Activated T-cell treated with anti-CD3 and anti-CD28 coated beads, Interleukin-2, amount 50 U/mL, for 48 hours (primary cell): ENCODE results near the gene TMEM61.
"Not testable (repeated sequence)": the region's sequence is repeated elsewhere in the genome, so short reads cannot be mapped to it uniquely, and the experiment has no call there.

Experiments used
- DNase-seq, 2 experiments: peaks; one replicate each; pipeline ENCODE4 v3.0.0-alpha.2; 2020

Gene TMEM61

GRCh38 chr1:54980528-54981241, at the start of gene TMEM61:
TSS of gene TMEM61 (plus strand) at chr1:54980628. CDS start at chr1:54981066, 438 bp downstream.
- DNase-seq, result no peak

DNA sequence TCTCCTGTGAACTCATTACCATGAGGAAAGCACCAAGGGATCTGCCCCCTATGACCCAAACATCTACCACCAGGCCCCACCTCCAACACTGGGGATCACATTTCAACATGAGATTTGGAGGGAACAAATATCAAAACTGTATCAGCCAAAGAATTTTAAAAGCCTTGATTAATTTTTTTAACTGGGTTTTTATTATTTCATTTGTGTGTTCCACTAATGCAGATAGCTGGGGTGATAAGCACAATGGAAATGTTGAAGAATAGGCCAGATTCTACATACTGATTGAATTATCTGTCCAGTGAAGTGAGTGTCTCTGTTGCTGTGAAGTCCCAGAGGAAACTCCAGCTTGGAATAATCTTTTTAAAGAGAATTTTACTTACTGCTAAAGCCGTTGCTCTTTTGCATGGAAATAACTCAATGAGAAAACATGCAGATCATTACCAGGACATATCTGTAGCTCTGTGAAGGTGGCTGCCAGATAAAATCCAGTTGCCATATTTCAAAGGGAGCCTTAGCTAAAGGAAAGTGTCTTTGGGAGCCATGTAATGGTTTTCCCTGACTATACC, 49.1 kb upstream of the TMEM61 start:
- no peak for DNase-seq

GRCh38 chr1:54934081-54934480, 46.3 kb upstream of the TMEM61 start:
- DNase-seq, result not testable (repeated sequence)

GRCh38 chr1:54934869-54935268, 45.6 kb upstream of the TMEM61 start:
- no peak for DNase-seq

DNA sequence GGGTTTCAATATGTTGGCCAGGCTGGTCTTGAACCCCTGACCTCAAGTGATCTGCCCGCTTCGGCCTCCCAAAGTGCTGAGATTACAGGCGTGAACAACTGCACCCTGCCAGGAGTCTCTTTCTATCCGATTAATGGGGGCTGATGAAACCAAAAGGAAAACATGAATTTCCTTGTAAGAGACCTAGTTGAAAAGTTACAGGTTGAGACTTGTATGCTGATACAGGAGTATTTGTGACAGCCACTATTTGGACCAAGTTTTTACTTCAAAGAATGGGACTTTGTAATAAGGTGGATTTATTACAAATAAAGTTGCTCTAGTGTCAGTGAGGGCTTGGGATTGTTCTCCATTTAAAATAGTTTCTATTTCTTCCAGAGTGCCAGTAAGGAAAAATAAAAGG, 43.6 kb upstream of the TMEM61 start:
- DNase-seq, result no peak

DNA sequence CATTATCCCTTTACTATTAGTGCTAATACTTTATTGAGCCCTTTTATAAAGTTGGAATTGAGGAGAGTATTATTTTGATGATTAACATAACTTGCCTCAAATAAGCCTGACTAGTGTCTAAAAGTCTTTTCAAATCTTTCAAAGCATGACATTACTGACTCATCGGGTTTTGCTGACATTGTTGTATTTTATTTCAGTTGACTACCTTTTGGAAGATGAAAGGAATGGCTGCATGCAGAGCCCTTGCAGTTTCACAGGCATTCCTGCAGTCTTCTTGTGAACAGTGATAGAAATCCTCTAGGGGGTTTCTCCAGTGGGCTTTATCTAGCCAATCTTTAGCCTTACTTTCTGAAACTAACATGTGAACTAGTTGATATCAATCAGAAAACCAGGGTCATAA, 43.0 kb upstream of the TMEM61 start:
- no peak for DNase-seq

DNA sequence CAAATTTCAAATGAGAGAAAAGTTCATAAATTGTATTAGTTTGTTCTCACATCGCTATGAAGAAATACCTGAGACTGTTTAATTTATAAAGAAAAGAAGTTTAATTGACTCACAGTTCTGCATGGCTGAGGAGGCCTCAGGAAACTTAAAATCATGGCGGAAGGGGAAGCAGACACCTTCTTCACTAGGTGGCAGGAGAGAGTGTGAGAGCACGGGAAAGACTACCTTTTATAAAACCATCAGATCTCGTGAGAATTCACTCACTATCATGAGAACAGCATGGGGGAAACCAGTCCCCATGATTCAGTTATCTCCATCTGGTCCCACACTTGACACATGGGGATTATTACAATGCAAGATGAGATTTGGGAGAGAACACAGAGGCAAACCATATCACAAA, 41.5 kb upstream of the TMEM61 start:
- not testable (repeated sequence) for DNase-seq

DNA sequence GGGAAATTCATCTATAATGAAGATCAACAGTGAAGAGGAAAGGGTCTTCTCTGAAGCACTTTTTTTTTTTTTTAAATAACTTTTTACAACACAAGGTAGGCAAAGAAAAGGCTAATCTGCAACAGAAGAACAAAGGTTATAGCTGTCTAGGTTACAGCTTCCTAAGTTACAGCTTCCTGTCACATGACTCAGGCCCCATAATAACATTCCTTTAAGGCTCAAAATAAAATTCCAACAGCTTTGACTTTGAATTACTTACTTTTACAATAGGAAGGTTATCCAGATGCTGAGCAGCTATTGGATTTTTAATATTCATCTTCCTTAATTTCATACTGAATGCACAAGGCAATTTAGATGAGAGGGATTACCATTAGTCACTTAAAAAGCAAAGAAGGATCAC, 40.4 kb upstream of the TMEM61 start:
- DNase-seq, result no peak

DNA sequence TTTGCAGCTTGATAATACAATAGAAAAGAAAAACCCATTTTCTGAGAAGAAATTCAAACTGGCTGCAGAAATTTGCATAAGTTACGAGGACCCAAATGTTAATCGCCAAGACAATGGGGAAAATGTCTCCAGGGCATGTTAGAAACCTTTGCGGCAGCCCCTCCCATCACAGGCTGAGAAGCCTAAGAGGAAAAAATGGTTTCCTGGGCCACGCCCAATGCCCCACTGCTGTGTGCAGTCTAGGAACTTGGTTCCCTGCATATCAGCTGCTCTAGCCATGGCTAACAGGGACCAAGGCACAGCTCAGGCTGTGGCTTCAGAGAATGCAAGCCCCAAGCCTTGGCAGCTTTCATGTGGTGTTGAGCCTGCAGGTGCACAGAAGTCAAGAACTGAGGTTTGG, 37.5 kb upstream of the TMEM61 start:
- no peak for DNase-seq

DNA sequence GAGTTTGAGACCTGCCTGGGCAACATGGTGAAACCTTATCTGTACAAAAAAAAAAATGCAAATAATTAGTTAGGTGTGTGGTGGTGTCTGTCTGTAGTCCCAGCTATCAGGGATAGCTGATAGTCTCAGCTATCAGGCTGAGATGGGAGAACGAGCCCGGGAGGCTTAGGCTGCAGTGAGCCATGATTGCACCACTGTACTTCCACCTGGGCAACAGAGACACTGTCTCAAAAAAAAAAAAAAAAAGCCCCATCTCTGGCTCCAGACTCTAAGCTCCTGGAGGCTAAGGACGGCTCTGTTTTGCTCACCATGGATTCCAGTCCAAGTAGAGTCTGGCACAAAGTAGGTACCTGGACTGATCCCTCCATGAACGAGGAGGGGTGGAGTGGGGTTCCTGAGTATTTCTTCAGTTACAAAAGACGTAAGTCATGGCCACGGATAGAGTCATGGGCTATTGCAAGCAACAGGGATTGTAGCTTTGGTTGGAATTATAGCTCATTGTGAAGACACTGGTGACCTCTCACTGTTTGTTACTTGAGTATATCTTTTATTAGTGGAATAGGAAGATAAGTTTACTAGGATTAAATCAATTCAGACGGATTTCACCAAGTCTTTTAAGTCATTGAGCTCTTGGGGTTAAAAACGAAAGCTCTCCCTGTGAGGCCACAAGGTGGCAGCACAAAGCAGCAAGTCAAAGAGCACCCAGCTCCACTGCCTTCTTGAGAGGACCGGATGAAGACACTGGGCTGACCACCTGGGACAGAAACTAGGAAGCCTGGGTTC, 35.6 kb upstream of the TMEM61 start:
- peak; percentile 62 to 63 for DNase-seq

GRCh38 chr1:54945393-54945936, 35.0 kb upstream of the TMEM61 start:
- no peak for DNase-seq

DNA sequence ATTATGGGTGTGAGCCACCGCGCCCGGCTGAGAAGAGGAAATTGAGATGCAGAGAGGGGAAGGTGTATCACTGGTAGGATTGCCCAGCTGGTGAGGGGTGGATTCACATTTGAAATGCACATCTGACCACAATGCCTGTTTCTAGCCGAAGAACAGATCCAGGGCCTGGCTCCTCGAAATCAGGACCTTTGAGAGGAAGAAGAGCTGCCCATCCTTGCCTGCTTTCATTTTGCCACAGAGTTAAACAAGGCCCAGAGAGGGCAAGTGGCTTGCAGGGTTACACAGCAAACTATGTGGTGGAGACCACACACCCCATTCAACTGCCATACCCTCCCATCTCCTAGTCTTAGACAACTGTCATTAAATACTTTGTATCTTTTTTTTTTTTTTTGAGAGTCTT, 32.9 kb upstream of the TMEM61 start:
- no peak for DNase-seq

DNA sequence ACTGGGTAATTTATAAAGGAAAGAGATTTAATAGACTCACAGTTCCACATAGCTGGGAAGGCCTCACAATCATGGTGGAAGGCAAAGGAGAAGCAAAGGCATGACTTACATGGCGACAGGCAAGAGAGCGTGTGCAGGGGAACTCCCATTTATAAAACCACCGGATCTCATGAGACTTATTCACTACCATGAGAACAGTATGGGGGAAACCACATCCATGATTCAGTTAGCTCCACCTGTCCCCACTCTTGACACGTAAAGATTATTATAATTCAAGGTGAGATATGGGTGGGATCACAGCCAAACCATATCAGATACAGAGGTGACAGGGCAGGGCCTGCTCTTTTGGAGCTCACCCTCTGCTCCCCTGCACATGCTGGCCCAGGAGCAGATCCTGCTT, 31.4 kb upstream of the TMEM61 start:
- DNase-seq, result no peak

DNA sequence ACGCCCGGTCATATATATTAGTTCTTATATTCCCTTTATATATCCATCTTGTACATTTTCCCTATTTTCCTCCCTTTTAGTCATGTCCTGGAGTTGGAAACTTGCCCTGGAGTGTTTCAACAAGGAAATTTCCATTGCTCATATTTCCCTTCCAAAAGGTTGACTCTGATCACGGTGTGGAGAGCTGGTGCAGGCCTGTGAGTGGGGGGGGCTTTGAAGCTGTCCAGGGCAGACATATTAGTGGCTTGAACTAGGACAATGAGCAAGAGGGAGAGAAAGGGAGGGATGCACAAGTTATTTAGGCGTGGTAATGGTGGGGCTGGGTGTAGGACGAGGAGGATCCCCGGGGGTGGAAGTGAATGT, 30.4 kb upstream of the TMEM61 start:
- DNase-seq, result no peak

DNA sequence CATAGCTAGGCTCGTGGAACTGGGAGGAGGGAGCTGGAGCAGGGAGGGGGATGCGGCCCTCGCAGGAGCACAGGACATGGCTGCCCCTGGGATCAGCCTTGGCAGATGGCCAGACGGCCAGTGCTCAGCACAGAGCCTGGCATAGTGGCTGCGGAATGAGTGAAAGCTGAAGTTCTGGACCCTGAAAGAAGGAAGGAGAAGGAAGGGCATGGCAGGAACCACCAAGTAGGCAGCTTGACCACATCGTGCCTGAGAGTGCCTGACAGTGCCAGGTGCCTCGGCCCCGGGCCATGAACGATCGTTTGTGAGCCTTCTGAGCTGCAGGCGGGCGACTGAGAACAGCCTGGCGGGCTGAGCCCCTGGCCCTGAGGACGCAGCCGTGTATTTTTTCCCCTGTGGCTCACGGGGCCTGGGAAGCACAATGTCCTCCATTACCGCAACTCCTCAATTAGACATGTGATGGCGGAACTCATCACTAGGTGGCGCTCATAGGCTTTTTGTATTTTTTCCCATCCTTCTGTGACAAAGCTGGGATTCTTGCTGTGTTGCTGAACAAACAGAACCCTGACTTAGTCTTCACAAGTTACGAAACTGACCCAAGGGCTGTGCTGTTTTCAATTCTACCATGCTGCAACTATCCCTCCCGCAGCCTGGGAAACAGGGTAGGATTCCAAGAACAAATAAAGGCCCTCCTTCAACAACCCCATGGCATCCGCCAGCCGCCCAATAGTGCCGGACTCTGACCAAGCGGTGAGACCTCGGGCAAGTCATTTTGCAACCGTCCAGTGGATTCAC, 29.9 kb upstream of the TMEM61 start:
- peak; percentile 77 to 81 for DNase-seq

GRCh38 chr1:54951810-54952226, 28.6 kb upstream of the TMEM61 start:
- DNase-seq, result no peak

DNA sequence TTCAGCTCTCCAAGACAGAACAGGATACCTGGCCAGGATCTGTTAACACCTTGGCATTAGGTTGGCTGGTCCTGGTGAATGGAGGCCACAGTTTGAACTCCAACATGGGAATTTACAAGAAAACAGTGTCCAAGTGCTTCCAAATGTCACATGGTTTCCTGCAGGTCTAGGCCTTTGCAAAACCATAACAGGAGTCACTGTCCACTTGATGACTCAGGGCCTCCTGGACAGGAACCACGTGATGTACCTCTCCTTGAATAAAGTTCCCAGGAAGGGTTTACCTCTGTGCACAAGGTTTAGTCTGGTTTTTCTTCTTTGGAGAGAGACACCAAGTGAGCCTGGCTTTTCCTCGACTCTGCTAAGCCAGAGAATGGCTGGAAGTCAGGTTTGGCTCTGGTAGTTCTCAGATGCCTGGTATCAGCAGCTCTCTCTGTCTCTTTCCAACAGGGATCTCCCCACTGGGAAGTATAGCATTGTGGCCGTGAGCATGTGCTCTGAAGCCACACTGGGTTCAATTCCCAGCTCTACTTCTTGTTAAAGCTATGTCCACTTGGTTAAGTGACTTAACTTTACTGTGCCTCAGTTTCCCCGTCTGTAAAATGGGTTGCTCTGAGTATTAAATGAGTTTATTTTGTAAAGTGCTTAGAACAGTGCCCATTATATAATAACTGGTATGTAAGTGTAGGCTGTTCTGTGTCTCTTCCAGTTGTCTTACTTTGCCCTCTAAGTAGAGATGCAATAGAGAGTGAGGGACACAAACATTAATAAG, 27.3 kb upstream of the TMEM61 start:
- DNase-seq, result no peak

DNA sequence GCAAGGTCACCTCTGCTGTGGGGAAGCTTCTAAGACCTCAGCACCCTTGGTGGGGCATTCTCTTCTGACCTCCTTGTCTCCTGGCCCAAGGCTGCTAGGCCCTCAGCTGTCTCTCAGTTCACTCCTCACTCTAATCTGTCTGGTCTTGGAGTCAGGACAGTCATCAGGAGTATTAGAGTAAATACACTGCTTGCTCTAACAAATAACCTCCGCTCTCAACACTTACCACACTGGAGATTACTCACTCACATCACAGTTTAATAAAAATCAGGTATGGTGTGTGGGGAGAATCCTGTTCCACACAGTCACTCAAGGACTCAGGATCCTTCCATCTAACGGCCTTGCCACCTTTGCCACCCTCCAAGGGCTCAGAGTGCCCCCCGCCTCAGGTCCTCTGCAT, 26.6 kb upstream of the TMEM61 start:
- DNase-seq, result no peak

DNA sequence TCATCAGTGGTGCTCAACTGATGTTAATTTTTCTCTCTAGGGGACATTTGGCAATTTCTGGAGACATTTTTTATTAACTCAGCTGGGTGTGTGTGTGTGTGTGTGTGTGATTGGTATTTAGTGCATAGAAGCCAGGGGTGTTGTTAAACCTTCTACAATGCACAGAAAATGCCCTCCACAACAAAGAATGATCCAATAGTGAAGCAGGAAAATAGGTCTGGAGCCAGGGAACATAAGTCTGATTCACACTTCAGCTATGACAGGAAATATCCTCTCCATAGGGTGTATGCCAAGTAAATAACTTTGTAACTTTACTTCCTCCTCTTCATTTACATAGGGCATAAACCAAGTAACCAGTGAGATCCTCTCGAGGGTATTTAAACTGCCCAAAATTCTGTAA, 25.1 kb upstream of the TMEM61 start:
- DNase-seq, result no peak

DNA sequence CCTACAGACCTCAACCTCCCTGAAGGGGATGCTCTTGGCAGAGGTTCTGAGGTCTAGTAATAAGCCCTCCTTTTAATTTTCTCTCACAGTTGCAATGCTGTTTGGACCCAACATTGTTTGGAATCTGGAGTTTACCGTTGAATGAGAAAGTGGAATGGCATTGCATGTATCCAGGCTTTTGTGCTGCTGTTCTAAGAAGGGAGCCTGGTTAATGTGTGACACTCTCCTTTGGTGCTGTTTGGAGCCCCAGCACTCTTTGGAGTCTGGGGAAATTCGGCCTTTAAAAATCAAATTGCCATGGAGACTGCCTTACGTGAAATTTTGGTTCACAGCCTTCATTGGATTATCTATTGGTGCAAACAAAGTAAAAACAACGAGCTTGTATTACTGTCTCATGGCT, 23.7 kb upstream of the TMEM61 start:
- DNase-seq, result no peak

DNA sequence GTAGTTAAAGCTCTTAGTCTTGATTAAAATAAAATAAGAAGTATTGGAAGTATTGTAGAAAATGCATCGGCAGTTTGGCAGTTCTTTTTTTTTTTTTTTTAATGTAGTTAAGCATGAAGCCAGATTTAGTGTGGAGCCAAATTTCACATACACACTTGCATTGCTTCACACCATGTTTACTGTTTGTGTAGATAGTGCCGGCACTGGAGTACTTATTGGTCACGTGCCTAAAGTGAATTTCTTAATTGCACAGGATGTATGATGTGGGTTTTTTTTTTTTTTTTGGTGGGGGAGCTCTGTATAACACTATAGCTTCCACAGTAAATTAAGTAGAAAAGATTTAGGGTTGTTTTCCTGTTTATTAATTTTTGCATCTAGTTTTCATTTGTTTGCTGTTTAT, 21.2 kb upstream of the TMEM61 start:
- no peak for DNase-seq
